H1 (cell line): Measurements from ENCODE around the gene UBXN1. TPM values are rescaled to one million over a fixed set of nuclear protein-coding genes. Genes with fewer than 3 reads are reported as not detected.

Experiments
- CTCF ChIA-PET: fragments of 300-600 bp; sonication (Branson Sonifier 250); formaldehyde crosslinking; loops from one replicate; lab custom pipeline; 2021; ENCODE audit not compliant: partially characterized antibody; lab: Charles Lee
- POLR2A ChIA-PET: fragments of 300-600 bp; sonication (Branson Sonifier 250); formaldehyde crosslinking; loops from one replicate; lab custom pipeline; 2021; ENCODE audit warnings: inconsistent platforms; ENCODE audit not compliant: partially characterized antibody; lab: Charles Lee
- DNase-seq, 2 experiments: peaks; one replicate each; pipeline versions ENCODE4 v3.0.0 to v3.0.0-alpha.2; 2010 to 2022; ENCODE audit warnings: low spot score in 2 of 2, low read depth in 1 of 2, mixed read lengths in 1 of 2
- FAIRE-seq: peaks from 2 replicates; lab custom pipeline; 2011; peaks lifted over from hg19 to GRCh38; lab: Jason Lieb, UNC
- H2AFZ ChIP-seq: 2 replicates; pipeline ENCODE4 v1.8.1; 2012; ENCODE audit warnings: low read length, inconsistent platforms
- H2AK5ac ChIP-seq: 2 replicates; pipeline ENCODE4 v1.6.1; 2013; ENCODE audit warnings: low read depth, low read length
- H2BK120ac ChIP-seq: replicated peaks from 2 replicates; pipeline ENCODE3; 2013; ENCODE audit warnings: low read depth, low read length, inconsistent platforms
- H2BK12ac ChIP-seq: 2 replicates; pipeline ENCODE4 v1.6.1; 2013; ENCODE audit warnings: low read depth, low read length
- H2BK15ac ChIP-seq: 2 replicates; pipeline ENCODE4 v1.6.1; 2013; ENCODE audit warnings: low read length
- H2BK20ac ChIP-seq: 2 replicates; pipeline ENCODE4 v1.6.1; 2013; ENCODE audit warnings: low read length
- H2BK5ac ChIP-seq: 2 replicates; pipeline ENCODE4 v1.6.1; 2013; ENCODE audit warnings: low read depth, low read length
- H3K14ac ChIP-seq: 2 replicates; pipeline ENCODE4 v1.6.1; 2013; ENCODE audit warnings: inconsistent platforms; ENCODE audit not compliant: insufficient read length
- H3K18ac ChIP-seq: 2 replicates; pipeline ENCODE4 v1.6.1; 2013; ENCODE audit warnings: low read length; ENCODE audit errors: extremely low read depth
- H3K23ac ChIP-seq: 2 replicates; pipeline ENCODE4 v1.6.1; 2013; ENCODE audit warnings: inconsistent platforms; ENCODE audit not compliant: insufficient read length
- H3K23me2 ChIP-seq: 2 replicates; pipeline ENCODE4 v1.6.1; 2013; ENCODE audit warnings: low read depth, low read length
- H3K27ac ChIP-seq: 2 replicates; pipeline ENCODE4 v1.6.1; 2011; ENCODE audit warnings: low read depth, low read length, inconsistent platforms
- H3K27me3 ChIP-seq, 4 experiments: replicated peaks in 1 of 4; 1 replicate in 1 of 4; 2 replicates in 3 of 4; pipeline versions ENCODE4 v1.6.1 to v1.8.1; 2011 to 2013; ENCODE audit warnings: low read length in 3 of 4, mild to moderate bottlenecking in 3 of 4, inconsistent platforms in 2 of 4, mixed read lengths in 2 of 4, moderate library complexity in 1 of 4; ENCODE audit not compliant: control insufficient read depth in 3 of 4, insufficient read depth in 3 of 4; ENCODE audit errors: extremely low read depth in 1 of 4
- H3K36me3 ChIP-seq, 4 experiments: 2 replicates each; pipeline versions ENCODE4 v1.6.1 to v1.8.1; 2011 to 2013; ENCODE audit warnings: mild to moderate bottlenecking in 4 of 4, low read length in 3 of 4, moderate library complexity in 2 of 4, control low read depth in 1 of 4, inconsistent platforms in 1 of 4; ENCODE audit not compliant: insufficient read depth in 4 of 4, control insufficient read depth in 2 of 4
- H3K4ac ChIP-seq: replicated peaks from 2 replicates; pipeline ENCODE3; 2013; ENCODE audit warnings: low read length, low read depth, mixed read lengths, inconsistent platforms; ENCODE audit not compliant: insufficient read length
- H3K4me1 ChIP-seq, 4 experiments: replicated peaks in 1 of 4; 1 replicate in 1 of 4; 2 replicates in 3 of 4; pipeline versions ENCODE4 v1.6.1 to v1.8.1; 2011 to 2013; ENCODE audit warnings: low read length in 3 of 4, inconsistent platforms in 2 of 4, mixed read lengths in 1 of 4; ENCODE audit not compliant: insufficient read depth in 4 of 4, control insufficient read depth in 3 of 4
- H3K4me2 ChIP-seq, 2 experiments: 2 replicates each; pipeline versions ENCODE4 v1.6.1 to v1.8.1; 2011 to 2013; ENCODE audit warnings: low read depth in 2 of 2, low read length in 2 of 2, control low read depth in 1 of 2, inconsistent platforms in 1 of 2, mild to moderate bottlenecking in 1 of 2; ENCODE audit not compliant: insufficient read depth in 1 of 2
- H3K4me3 ChIP-seq, 4 experiments: fragments of 200-600, 300-600 bp in 1 of 4; sonication (generic), shearing (Covaris generic), sonication (Bioruptor Twin) in 1 of 4; 2 replicates each; pipeline versions ENCODE4 v1.5.1 to v1.8.1; 2011 to 2016; ENCODE audit warnings: low read length in 4 of 4, low read depth in 3 of 4, control low read depth in 2 of 4, inconsistent platforms in 2 of 4, mild to moderate bottlenecking in 2 of 4, mixed read lengths in 1 of 4, moderate library complexity in 1 of 4; ENCODE audit not compliant: insufficient read depth in 2 of 4; ENCODE audit errors: extremely low read depth in 1 of 4
- H3K56ac ChIP-seq: replicated peaks from 2 replicates; pipeline ENCODE3; 2013; ENCODE audit warnings: low read depth, mild to moderate bottlenecking, mixed read lengths, low read length, inconsistent platforms; ENCODE audit not compliant: insufficient read length
- H3K79me1 ChIP-seq: 2 replicates; pipeline ENCODE4 v1.6.1; 2013; ENCODE audit warnings: low read depth, low read length, control low read depth
- H3K79me2 ChIP-seq, 2 experiments: 2 replicates each; pipeline versions ENCODE4 v1.6.1 to v1.8.1; 2012 to 2013; ENCODE audit warnings: low read length in 2 of 2, mild to moderate bottlenecking in 2 of 2, inconsistent platforms in 1 of 2; ENCODE audit not compliant: insufficient read depth in 2 of 2, control insufficient read depth in 1 of 2
- H3K9ac ChIP-seq, 4 experiments: replicated peaks in 1 of 4; 1 replicate in 1 of 4; 2 replicates in 3 of 4; pipeline versions ENCODE4 v1.6.1 to v1.8.1; 2011 to 2013; ENCODE audit warnings: low read depth in 3 of 4, low read length in 3 of 4, control low read depth in 2 of 4, mild to moderate bottlenecking in 2 of 4, moderate library complexity in 2 of 4, inconsistent platforms in 1 of 4; ENCODE audit errors: extremely low read depth in 1 of 4
- H3K9me3 ChIP-seq, 2 experiments: 2 replicates each; pipeline versions ENCODE4 v1.6.1 to v1.8.1; 2012 to 2013; ENCODE audit warnings: mild to moderate bottlenecking in 2 of 2, moderate library complexity in 2 of 2, control low read depth in 1 of 2, inconsistent platforms in 1 of 2, low read depth in 1 of 2, low read length in 1 of 2, mixed read lengths in 1 of 2; ENCODE audit not compliant: insufficient read depth in 2 of 2
- H4K20me1 ChIP-seq, 2 experiments: replicated peaks in 1 of 2; 2 replicates each; pipeline versions ENCODE3 to v1.8.1; 2011 to 2013; ENCODE audit warnings: inconsistent platforms in 2 of 2, low read length in 2 of 2, mild to moderate bottlenecking in 1 of 2; ENCODE audit not compliant: insufficient read depth in 2 of 2, control insufficient read depth in 1 of 2
- H4K5ac ChIP-seq: 2 replicates; pipeline ENCODE4 v1.6.1; 2013; ENCODE audit warnings: low read length, low read depth, mixed read lengths, inconsistent platforms; ENCODE audit not compliant: insufficient read length
- H4K8ac ChIP-seq: 2 replicates; pipeline ENCODE4 v1.8.0; 2013; ENCODE audit warnings: mild to moderate bottlenecking, moderate library complexity, low read length, inconsistent platforms; ENCODE audit not compliant: insufficient read depth; ENCODE audit errors: extremely low read depth
- H4K91ac ChIP-seq: replicated peaks from 2 replicates; pipeline ENCODE3; 2013; ENCODE audit warnings: low read length, mixed read lengths, inconsistent platforms; ENCODE audit not compliant: insufficient read length
- CHD2 ChIP-seq: IDR thresholded peaks from 2 replicates; pipeline ENCODE4 v1.6.1; 2012; ENCODE audit warnings: low read length, improper control_type of control experiment
- E2F6 ChIP-seq: IDR thresholded peaks from 2 replicates; pipeline ENCODE4 v1.6.1; 2012; ENCODE audit warnings: inconsistent platforms
- POLR2A ChIP-seq, 2 experiments: IDR thresholded peaks; 1 replicate in 1 of 2; 2 replicates in 1 of 2; pipeline ENCODE4 v1.6.1; 2011; ENCODE audit warnings: low read depth in 2 of 2, low read length in 2 of 2, mild to moderate bottlenecking in 2 of 2; ENCODE audit errors: control extremely low read depth in 1 of 2
- WGBS, 2 experiments: shearing (Covaris generic) in 1 of 2; methylation state at CpG; one replicate each; pipeline versions ENCODE4 v1.1.6 to v1.1.7; 2013 to 2015; ENCODE audit warnings: low lambda C conversion rate in 2 of 2, mixed read lengths in 2 of 2, inconsistent platforms in 1 of 2, low coverage in 1 of 2, missing lambda C conversion rate in 1 of 2; ENCODE audit not compliant: insufficient replicate concordance in 2 of 2, insufficient coverage in 1 of 2, insufficient read length in 1 of 2; ENCODE audit errors: extremely low coverage in 1 of 2, missing lambda C conversion rate in 1 of 2; 5-methylcytosine and 5-hydroxymethylcytosine counted together
- polyA plus RNA-seq, 7 experiments: library from polyadenylated mRNA; depleted of rRNA in 3 of 7; stranded (reverse) in 5 of 7; unstranded in 2 of 7; fragments of >200 nt in 5 of 7; fragments of 200-250 nt in 2 of 7; gene quantifications; 1 replicate in 5 of 7; 2 replicates in 1 of 7; 4 replicates in 1 of 7; pipeline versions ENCODE4 v1.2.1 to v1.2.3, GENCODE V29; 2011 to 2013; ENCODE audit warnings: missing spikeins in 2 of 7, mixed read lengths in 2 of 7
- total RNA-seq: library from RNA; stranded (reverse); fragmentation: NEBNext Ultra II Directional; extraction: Animal tissue kit (Norgen Biotek cat#: 25700); gene quantifications from 2 replicates; pipeline ENCODE4 v1.2.1, GENCODE V29; 2021

UBXN1 gene
- total and polyA plus RNA-seq, 2 of the 8 experiments (the other 6 are each of a cell fraction or from before 2014, with no cell fraction given): 78.6 to 114 TPM

- Histone ChIP-seq H3K23ac (no peak overlapping the region), H3K18ac (peak overlapping the region; percentile 38; the same call in 1 of the 2 replicates), H4K20me1 (peaks cover 3 to 6% of the 10 kb centered on the region in 2 experiments), H2BK5ac (0 out of 2 replicates have a peak overlapping the region, but pooled peaks have one; percentile 1), H4K91ac (no peak overlapping the region), H2AFZ (no peak overlapping the region), H3K14ac (no peak overlapping the region), H4K8ac (no peak overlapping the region), H3K27ac (no peak overlapping the region), H3K27me3 (no peaks in the 10 kb centered on the region), H3K23me2 (peaks cover 23% of the 10 kb centered on the region), H3K79me1 (peaks cover 12% of the 10 kb centered on the region), H2BK20ac (no peak overlapping the region), H3K9ac (no peak overlapping the region), H3K56ac (no peak overlapping the region), H3K4me1 (peaks cover 4 to 14% (median 9%) of the 10 kb centered on the region in 4 experiments), H3K79me2 (peaks cover 7 to 30% of the 10 kb centered on the region in 2 experiments; a peak in 3 of 4 replicates), H4K5ac (no peak overlapping the region), H2BK15ac (no peak overlapping the region), H3K9me3 (no peaks in the 10 kb centered on the region), H2BK12ac (no peak overlapping the region), H3K4ac (no peak overlapping the region), H2BK120ac (no peak overlapping the region), H3K4me3 (no peak overlapping the region), H2AK5ac (no peak overlapping the region), H3K4me2 (no peak overlapping the region; a peak in 1 of 4 replicates), H3K36me3 (peaks cover 2 to 28% (median 9%) of the 10 kb centered on the region in 4 experiments; a peak in 4 of 8 replicates)
- CTCF ChIA-PET: interaction anchor here (0.6 to 3.1 kb wide), 8 partner anchors 11 to 95 kb away, joined by 3 to 13 read pairs (median 4); partner anchors contain the start of gene TUT1
- 89% methylated on average over 4 of the region's 4 CpGs; no CpG with 5 or more reads in 1 of the 2 experiments for WGBS, 2 experiments
- no peak for FAIRE-seq
- DNase-seq: no peak
- TF ChIP-seq E2F6 (no peak), CHD2 (no peak), POLR2A (IDR thresholded peaks at IDR 0.05; ENCODE audit: control extremely low read depth in 1 of 2, low read depth in 2 of 2, low read length in 2 of 2) (0 out of 3 replicates have a peak, but pooled peaks of 1 of the 2 experiments have one; percentile 38)
- POLR2A ChIA-PET: interaction anchor here (0.9 to 61.4 kb wide), 13 partner anchors 9 to 171 kb away, joined by 3 to 2041 read pairs (median 6); partner anchors contain the start of genes BSCL2, C11orf98, CSKMT and GANAB
Observed at GRCh38 chr11:62669420-62670161, 9.3 kb downstream of the UBXN1 start.
